Mesenteric fat pad (tissue), 1 donor: Measurements from ENCODE around the gene ADRA2C. TPM values are rescaled to one million over a fixed set of nuclear protein-coding genes. Genes with fewer than 3 reads are reported as not detected.
"Not testable (repeated sequence)": the region's sequence is repeated elsewhere in the genome, so short reads cannot be mapped to it uniquely, and the experiment has no call there.

Experiments used
- DNase-seq: peaks from one replicate; pipeline ENCODE4 v3.0.0-alpha.2; 2020; ENCODE audit warnings: low spot score
- total RNA-seq: library from RNA; stranded (reverse); fragmentation: NEBNext Ultra II Directional; extraction: Animal tissue kit (Norgen Biotek cat#: 25700); gene quantifications from one replicate; pipeline ENCODE4 v1.2.1, GENCODE V29; 2021
- donor health status: DM: yes; HTN: yes; CAD: no.

ADRA2C gene
- total RNA-seq, 1 donor from 2014 or later: 8.6 TPM

DNA sequence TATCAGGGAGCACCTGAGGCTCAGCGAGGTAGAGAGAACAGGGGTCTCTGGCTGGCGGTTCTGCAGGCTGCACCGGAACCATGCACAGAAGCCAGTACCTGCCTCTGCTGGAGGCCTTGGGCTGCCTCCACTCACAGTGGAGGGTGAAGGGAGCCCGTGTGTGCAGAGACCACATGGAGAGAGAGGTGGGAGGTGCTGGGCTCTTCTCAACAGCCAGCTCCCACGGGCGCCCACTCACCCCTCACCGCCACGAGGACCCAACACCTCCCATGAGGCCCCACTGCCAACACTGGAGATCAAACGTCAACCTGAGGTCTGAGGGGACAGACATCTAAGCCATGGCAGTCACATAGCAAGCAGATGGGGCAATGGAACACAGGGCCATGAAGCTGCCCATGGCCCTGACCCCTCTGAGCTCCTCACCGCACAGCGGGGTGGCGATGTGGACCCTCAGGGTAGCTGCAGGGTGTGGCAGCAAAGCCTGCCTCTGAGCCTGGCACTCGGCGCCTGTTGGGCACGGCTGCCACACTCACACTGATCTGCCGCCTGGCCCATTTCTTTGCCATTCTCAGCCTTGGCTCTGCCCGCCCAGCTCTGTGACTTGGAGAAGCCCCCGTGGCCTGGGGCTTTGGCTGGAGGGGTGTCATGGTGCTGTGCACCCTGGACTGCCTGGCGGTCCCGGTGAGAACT lies 44.8 kb downstream of the ADRA2C start:
- no peak for DNase-seq

GRCh38 chr4:3811621-3812020 lies 45.4 kb downstream of the ADRA2C start:
- no peak for DNase-seq

- DNase-seq: no peak
Observed at GRCh38 chr4:3812211-3812934, 46.2 kb downstream of the ADRA2C start.

GRCh38 chr4:3813151-3814052 lies 47.2 kb downstream of the ADRA2C start:
- DNase-seq: no peak

DNA sequence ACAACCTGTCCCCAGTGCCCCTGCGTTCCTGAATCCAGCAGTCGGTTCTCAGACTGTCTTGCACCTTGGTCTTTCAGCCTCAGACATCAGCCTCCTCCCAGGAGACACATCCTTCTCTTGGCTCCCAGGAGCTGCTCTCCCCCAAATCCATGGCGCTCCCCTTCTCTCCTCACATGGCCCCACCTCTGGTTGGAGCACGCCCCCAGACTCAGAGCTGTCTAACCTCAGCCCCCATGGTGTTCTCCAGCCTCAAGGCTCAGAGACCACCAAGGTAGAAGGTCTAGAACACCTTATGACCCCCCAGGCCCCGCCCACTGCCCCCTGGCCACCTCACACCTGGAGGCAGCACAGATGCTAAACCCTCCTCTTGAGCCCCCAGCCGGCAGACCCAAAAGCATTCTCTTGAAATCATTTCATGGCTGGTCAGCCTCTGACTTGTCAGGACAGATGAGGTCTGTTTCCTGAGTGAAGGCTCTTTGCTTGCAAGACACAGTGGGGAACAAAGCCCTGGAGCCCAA lies 47.9 kb downstream of the ADRA2C start:
- no peak for DNase-seq

DNA sequence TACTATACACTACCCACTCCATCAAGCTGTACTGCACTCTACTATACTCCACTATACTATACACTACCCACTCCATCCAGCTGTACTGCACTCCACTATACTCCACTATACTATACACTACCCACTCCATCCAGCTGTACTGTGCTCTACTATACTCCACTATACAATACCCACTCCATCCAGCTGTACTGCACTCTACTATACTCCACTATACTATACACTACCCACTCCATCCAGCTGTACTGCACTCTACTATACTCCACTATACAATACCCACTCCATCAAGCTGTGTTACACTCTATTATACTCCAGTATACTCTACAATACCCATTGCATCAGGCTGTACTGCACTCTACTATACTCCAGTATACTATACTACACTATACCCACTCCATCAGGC lies 48.7 kb downstream of the ADRA2C start:
- not testable (repeated sequence) for DNase-seq

DNA sequence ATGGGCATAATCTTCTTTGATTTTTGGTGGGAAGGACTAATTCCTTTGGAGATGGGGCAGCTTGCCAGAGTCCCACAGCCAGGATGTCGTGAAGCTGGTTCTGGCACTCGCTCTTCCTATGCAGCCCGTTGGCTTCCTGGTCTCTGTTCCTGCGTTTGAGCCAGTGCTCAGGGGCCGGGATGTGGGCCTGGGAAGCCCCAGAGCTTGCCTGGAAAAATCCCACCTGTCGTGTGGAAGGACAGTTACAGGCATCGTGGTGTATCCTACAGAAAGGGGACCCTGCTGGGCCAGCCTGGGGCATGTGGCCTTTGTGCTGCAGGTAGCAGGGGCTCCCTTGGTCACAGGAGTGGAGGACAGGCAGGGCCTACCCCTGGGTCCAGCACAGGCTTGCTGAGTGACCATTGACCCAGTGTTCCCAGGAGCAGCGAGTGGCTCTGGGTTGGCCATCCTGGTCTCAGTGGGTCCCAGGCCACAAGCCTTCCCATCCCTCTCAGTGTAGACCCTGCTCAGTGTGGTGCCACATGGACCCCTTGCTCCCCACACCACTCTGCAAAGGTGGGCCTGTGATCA lies 50.2 kb downstream of the ADRA2C start:
- DNase-seq: no peak

GRCh38 chr4:3816983-3817960 lies 51.1 kb downstream of the ADRA2C start:
- DNase-seq: no peak

Other genes starting within 250 kb of the ADRA2C start
- gene LRPAP1, start 234.0 kb upstream of the ADRA2C start, total RNA-seq: 116 TPM